DMS153 treated with DMSO at 0.1 percent for 48 hours (cell line): ENCODE data around the gene CARD6.
"Not testable (repeated sequence)": the region's sequence is repeated elsewhere in the genome, so short reads cannot be mapped to it uniquely, and the experiment has no call there.

Source experiments
- DNase-seq: peaks from one replicate; lab custom pipeline; 2025; ENCODE audit not compliant: unreplicated experiment; lab: John Stamatoyannopoulos, UW

The CARD6 gene

GRCh38 chr5:40828690-40829661, 12.2 kb upstream of the CARD6 start:
- no peak for DNase-seq

GRCh38 chr5:40829748-40830533, 11.2 kb upstream of the CARD6 start:
- no peak for DNase-seq

- DNase-seq = no peak
Measured at GRCh38 chr5:40831346-40832210, 9.6 kb upstream of the CARD6 start.

GRCh38 chr5:40832345-40832744, 8.8 kb upstream of the CARD6 start:
- no peak for DNase-seq

- no peak for DNase-seq
Measured at GRCh38 chr5:40833712-40834229, 7.4 kb upstream of the CARD6 start.

- no peak for DNase-seq
Measured at GRCh38 chr5:40834391-40834848, 6.7 kb upstream of the CARD6 start.

- peak; percentile 98 for DNase-seq
Measured at GRCh38 chr5:40834849-40835787, 6.0 kb upstream of the CARD6 start, which contains the start of gene RPL37. Gene RPL37 (minus strand): TSS chr5:40835222. CDS start chr5:40835185, 37 bp downstream.

GRCh38 chr5:40838086-40838485, 3.1 kb upstream of the CARD6 start:
- DNase-seq = no peak

GRCh38 chr5:40842351-40842750, 1.2 kb downstream of the CARD6 start:
- DNase-seq = no peak

- DNase-seq = no peak
Measured at GRCh38 chr5:40844565-40844964, 3.4 kb downstream of the CARD6 start.

GRCh38 chr5:40846371-40846770, 5.2 kb downstream of the CARD6 start:
- no peak for DNase-seq

- no peak for DNase-seq
Measured at GRCh38 chr5:40847525-40847924, 6.4 kb downstream of the CARD6 start.

GRCh38 chr5:40853632-40854192, 12.5 kb downstream of the CARD6 start:
- DNase-seq = no peak

GRCh38 chr5:40860711-40861110, 19.5 kb downstream of the CARD6 start:
- DNase-seq = no peak

GRCh38 chr5:40865004-40865403, 23.8 kb downstream of the CARD6 start:
- not testable (repeated sequence) for DNase-seq

- no peak for DNase-seq
Measured at GRCh38 chr5:40866844-40867243, 25.7 kb downstream of the CARD6 start.

GRCh38 chr5:40869384-40869783, 28.2 kb downstream of the CARD6 start:
- no peak for DNase-seq

- no peak for DNase-seq
Measured at GRCh38 chr5:40871177-40871576, 30.0 kb downstream of the CARD6 start.

- DNase-seq = not testable (repeated sequence)
Measured at GRCh38 chr5:40872253-40872652, 31.1 kb downstream of the CARD6 start.
